ENCODE data around the gene TBL1X.
"Not testable (repeated sequence)": the region's sequence is repeated elsewhere in the genome, so short reads cannot be mapped to it uniquely, and the experiment has no call there.

TBL1X gene

DNA sequence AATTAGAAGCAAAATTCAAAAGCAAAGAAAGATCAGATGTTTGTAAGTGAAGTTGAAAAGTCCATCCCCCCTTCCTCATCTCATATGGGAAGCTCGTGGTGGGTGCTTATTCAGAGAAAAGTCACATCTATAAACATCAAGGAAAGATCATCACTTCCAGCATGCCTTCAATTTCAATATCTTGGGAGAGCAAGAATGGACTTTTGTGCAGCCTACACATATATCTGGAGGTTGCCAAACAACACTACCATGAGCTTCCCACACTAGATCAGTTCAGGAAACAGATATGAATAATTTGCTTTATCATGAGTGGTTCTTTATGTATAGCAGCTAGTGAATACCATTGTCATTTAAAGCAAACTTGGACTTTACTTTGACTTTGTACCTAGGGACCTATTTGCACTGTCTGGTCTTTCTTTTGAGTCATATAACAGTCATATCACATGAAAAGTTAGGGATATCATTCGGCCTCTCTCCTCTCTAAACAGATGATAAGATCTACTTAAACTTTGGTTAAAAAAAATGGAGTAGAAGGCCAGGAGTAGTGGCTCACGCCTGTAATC is 5.6 kb upstream of the TBL1X start:
- no peak for DNase-seq (ENCODE audit: low spot score)

DNA sequence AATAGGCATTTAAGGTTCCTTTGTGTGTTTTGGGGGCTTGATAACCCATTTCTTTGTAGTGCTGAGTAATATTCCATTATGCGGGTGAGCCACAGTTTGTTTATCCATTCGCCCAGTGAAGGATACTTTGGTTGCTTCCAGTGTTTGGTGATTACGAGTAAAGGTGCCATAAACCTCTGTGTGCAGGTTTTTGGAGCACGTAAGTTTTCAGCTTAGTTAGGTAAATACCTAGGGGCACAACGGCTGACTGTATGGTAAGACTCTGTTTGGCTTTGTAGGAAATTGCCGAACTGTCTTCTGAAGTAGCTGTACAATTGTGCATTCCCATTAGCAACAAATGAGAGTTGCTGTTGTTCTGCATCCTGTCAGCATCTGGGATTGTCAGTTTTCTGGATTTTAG is 3.8 kb upstream of the TBL1X start:
- DNase-seq (ENCODE audit: low spot score), result no peak

DNA sequence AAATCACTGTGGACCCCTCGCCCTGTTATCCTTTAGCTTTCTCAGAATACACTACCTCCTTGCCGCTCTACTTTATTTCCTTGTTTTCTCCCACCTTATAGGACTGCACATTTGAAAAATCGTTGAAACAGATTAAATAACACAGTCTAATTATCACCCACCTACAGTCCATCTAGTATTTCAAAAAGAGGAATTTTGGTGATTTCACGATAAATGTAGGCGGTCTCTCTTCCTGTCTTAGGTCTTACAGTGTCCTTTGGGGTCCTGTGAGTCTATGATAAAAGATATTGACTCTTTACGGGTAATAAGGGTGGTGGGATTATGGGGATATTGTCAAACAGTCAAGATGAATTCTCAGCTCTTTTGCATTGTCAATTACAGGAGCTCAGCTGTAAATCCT is 2.4 kb upstream of the TBL1X start:
- DNase-seq (ENCODE audit: low spot score), result no peak

DNA sequence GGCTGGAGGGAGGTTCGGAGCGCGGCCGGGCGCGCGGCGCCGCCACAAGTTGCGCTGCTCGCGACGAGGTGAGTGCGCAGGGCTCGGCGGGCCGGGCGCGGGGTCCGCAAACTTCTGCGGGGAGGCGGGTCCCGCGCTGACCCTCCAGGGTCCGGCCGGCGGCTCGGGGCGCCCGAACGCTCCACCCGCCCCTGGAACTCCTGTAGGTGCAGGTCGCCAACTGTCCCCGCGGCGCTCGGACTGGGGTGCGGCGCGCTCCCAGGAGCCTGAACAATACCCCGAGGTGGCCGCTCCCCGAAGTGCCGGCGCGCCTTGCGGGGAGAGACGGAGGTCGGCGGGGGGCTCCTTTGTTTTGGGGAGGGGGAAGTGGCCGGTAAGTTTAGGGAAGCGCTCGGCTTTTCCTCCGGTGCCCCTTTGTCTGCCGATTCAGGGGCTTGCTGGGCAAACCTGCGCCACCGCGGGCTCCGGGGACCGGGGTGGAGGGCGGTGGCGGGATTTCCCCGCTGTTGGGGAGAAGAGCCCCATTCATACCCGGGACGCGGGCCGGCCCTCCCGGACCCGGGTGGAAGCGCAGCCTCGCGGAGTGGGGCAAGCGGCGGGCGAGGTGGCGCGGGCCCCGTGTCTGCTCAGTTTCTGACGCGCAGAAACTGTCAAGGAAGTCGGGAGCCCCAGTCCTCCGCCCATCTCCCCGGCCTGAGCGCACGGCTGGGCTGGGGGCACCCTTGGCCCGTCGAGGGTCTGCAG is 694 bp downstream of the TBL1X start:
- DNase-seq (ENCODE audit: low spot score), result peak; percentile 5

DNA sequence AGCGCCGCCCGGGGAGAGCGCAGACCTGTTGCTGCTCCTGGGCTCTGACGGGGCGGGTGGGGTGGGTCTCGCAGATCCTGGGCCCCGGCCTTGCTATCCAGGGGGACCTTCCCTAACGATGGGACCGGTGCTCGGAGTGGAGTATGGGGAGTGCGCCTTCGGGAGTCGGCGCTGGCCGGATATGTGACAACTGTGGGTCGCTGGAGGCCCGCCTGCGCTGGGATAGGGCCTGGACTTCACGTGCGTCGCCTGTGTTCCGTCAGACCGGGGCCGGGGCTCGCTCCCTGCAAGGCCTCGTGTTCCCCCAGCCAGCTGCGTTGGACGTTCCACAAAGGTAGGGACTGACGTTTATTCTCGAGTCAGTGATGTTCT is 1.3 kb downstream of the TBL1X start:
- DNase-seq (ENCODE audit: low spot score), result peak; percentile 36

DNA sequence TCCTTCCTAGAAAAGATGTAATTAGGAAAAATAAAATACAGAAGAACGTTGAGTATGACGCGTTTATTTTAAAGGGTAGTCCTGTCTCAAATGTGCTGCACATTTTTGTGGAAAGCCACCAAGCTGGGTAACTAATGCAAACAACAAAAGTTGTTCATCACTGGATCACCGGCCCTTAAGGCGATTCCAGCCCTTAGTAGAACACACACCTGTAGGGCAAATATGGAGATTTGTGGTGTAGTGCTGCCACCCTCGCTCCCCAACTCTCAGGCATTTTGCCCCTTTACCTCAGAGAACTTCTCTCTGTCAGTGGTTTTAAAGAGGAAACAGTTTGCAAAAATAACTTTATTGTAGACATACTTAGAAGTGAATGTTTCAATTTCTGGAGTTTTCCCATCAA is 1.9 kb downstream of the TBL1X start:
- no peak for DNase-seq (ENCODE audit: low spot score)

DNA sequence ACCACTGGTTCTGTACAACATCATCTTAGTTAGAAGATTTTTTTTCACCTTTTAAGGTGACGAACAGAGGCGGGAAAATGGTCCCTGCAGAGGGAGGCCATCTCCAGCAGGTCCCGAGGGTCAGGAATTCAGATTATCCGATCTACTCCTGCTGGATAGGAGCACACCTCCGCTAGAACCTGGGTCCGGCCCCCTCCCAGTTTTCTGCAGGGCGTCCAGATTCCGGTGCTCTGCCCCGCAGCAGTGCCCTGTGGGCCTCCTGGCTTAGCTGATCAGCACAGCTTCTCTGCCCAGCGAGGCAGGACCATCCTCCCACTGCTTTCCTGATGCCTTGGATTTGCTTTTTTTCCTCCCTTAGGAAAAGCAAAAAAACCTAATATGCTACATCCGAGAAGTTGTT is 2.3 kb downstream of the TBL1X start:
- no peak for DNase-seq (ENCODE audit: low spot score)

DNA sequence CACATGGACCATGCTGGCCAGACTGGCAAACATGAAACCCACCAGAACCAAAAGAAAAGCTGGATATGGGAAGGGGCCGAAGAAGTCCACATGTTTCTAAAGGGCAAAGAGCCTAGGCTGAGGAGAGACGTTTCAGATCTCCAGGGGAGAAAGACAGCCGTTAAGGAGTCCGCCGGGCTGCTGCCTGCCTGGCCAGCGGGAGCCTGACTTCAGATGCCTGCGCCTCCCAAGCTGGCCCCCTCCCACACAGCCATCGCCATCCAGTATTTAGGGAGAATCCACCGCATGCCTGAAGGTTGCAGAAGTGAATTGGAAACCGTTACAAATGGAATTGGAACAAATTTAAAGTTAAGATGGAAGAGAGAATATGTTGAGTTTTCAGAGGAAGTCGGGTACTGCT is 2.9 kb downstream of the TBL1X start:
- no peak for DNase-seq (ENCODE audit: low spot score)

DNA sequence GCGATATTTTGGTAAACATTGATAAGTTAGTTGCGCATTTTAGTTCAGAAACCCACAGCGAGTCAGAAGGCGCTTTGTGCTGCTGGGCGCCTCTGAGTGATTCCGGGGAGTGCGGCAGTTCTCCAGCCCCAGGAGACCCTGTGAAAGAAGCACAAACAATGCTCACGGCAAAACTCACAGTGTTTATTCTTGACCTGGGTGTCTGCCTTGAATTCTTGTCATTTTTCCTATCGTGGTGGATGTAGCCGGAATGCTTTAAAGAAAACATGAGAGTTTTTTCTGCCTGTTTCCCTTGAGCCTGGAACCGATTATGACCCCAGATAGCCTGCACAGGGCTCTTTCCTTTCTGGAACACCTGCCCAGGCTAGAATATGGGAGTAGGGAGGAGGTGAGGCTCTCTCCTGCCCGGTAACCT is 6.7 kb downstream of the TBL1X start:
- DNase-seq (ENCODE audit: low spot score), result no peak

DNA sequence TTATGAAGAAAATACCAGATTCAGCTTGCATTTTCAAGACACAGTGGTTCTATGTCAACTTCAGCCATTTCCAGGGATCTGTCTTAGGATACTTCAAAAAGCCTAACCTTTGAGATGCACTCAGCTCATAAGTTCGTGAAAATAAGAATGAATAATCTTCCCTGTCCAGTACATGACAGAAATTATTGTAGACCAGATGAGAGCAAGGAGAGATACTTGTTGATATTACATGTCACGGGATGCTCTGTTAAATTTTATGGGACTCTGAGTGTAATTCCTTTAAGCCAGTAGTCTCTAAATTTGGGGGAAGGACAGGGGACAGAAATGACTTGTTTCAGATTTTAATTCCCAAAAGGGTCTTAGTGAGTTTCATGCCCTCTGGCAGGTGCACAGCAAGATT is 8.8 kb downstream of the TBL1X start:
- no peak for DNase-seq (ENCODE audit: low spot score)

DNA sequence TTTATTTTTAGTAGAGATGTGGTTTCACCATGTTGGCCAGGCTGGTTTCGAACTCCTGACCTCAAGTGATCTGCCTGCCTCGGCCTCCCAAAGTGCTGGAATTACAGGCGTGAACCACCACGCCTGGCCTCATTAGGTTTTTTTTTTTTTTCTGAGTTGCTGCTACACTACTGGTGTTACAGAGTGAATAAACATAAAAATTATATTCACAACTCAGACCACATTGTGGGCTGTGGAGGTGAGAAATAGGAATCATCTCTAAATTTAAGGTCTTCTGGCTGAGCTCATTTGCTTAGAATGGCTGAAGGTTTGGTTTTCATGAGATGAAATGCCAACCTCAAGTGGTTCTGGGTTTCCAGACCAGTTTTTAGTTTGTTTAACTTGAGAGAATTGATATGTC is 10.6 kb downstream of the TBL1X start:
- DNase-seq (ENCODE audit: low spot score), result not testable (repeated sequence)

DNA sequence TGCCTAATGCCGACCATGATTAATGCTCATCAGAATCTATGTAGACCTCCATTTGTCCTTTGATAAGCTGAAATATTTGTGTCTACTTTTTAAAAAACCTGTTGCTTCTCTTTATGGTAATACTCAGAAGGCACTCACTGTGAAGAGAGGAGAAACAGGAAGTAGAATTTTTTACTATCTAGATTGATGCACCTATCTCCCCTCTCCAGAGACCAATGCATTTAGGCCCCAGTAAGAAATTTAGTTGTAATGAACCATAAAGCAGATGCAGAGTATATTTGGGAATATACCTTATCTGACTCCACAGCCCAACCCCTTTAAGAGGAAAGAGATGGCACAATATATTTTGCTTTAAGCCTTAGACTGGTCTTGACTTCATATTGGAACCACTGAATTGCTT is 11.1 kb downstream of the TBL1X start:
- no peak for DNase-seq (ENCODE audit: low spot score)

DNA sequence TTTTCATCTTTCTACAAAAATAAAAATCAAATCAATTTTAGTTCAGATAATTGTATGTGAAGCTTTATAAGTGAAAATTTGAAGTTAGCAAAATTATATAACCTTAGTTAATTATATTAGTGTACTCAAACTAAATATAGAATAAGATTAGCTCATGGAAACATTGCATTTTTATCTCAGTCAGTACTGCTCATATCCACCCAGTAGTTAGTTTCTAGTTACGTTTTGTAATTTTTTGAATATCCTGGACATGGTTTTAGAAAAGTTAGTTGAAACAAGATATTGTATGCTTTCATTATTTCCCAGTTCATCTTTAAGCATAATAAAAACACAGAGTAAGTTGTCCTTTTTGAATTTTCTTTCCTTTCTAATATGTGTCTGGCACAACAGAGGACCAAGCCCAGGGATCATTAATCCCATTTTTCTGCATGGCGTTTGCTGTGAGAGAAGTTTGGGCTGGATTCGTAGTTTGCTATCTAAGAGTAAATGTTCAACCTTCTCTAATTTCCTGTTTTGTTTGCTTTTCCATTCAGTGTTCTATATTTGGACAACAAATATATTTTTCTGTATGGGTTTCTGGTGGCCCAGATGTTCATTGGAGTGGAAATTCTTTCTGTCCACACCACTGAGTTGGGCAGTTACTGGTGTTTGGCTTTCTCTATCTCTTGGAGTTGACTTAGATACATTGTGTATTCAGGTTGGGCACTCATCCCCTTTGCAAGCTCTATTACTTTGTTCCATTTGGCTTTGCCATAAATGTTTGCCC is 12.1 kb downstream of the TBL1X start:
- DNase-seq (ENCODE audit: low spot score), result no peak

DNA sequence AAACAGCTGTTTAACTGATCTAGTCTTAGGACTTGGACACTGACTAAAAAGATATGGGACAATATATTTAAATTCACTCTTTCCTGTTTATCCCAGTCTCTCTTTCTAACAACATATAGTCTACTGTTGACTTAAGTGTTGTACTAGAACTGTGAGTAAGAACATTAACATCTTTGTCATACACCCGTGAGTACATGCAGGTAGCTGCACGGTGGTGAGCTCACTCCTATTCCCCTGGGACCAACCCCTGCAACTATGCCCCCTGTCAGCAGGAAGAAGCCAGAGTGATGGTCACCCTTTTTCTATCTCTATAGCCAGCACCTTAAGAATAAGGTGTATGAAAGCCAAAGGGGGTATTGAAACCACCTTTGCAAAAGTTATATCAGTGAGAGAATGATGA is 17.6 kb downstream of the TBL1X start:
- DNase-seq (ENCODE audit: low spot score), result peak; percentile 13

DNA sequence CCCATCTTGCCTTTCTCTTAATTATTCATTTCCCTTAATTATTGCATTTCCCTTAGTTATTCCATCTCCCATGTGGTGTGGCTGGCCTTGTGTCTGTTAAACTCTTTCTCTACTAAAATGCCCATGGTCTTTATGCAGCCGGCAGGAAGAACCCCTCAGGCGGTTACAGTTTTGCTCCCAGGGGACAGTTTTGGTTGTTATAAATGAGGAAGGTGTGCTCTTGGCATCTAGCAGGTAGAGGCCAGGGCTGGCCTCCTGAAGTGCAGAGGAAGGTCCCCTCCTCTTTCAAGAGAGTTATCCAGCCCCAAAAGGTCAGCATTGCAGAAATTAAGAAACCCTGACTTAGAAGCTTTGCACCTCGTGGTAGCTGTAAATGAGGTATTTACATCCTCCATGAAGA is 18.0 kb downstream of the TBL1X start:
- no peak for DNase-seq (ENCODE audit: low spot score)

DNA sequence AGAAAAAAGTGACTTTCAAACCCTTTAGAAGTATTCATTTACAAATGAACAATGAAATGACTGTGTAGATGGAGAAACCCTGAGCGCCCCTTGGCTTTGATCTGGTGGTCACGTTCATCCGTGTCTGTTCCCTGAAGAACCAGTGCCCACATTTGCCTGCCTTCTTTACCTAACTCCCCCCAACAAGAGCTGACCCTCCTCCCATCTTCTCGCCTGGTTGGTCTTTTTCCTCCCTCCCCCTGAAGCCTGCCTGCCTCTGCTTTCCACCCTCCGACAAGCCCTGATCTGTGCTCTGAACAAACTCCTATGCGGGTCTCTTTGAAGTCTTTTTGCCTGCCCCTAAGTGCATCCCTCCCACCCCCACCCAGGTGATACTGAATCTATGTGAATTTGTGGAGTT is 18.5 kb downstream of the TBL1X start:
- DNase-seq (ENCODE audit: low spot score), result no peak

DNA sequence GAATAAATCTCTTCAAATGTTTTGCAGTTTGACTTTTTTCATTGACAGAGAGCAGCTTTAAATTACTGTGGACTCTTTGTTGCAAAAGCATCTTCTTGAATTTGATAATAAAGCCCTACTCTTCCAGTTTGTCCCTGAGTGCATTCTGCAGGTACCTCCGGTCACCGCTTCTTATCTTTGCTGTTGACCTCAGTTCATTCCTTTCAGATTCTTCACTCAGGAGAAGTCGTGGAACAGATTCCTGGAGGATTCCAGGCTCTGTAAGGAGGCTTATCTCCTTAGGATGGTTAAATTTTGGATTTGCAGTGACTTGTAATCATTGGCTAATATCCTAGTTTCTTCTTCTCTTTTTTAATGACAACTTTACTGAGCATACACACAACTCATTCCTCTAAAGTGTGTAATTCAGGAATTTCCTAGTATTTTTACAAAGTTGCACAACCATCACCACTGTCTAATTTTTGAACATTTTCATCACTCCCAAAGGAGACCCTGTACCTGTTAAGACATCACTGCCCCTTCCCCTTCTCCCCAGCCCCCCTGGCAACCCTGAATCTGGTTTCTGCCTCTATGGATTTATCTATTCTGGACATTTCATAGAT is 22.0 kb downstream of the TBL1X start:
- no peak for DNase-seq (ENCODE audit: low spot score)

DNA sequence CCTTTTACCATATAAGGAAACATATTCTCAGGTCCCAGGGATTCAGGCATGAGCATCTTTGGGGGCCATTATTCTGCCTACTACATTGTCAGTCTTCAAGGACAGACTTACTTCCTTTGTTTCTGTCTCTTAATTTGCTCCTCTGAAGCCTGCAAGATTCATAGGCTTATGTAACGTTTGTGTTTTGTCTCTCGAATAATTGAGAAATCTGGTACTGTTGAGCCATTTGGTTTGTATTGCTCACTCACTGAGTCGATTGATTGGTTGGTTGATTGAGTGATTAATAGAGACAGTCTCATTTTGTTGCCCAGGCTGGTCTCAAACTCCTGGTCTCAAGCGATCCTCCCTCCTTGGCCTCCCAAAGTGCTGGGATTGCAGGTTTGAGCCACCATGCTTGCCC is 23.7 kb downstream of the TBL1X start:
- DNase-seq (ENCODE audit: low spot score), result no peak

DNA sequence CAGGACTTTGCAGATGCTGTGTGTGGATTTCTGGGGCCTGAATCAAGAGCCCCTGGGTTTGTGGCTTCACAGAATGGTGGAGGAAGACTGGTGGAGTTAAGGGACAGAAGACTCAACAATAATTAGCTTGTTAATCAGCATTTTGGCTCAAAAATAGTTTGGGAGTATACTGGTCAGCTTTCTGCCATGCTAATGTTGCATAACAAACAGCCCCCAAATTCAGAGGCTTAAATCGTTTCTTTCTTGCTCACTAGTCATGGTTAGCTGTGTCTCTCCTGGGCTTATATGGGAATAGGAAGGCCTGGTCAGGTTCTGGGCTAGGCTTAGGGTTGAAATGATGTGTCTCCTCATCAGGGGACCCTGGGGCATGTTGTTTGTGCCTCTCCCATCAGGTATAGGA is 24.4 kb downstream of the TBL1X start:
- no peak for DNase-seq (ENCODE audit: low spot score)

DNA sequence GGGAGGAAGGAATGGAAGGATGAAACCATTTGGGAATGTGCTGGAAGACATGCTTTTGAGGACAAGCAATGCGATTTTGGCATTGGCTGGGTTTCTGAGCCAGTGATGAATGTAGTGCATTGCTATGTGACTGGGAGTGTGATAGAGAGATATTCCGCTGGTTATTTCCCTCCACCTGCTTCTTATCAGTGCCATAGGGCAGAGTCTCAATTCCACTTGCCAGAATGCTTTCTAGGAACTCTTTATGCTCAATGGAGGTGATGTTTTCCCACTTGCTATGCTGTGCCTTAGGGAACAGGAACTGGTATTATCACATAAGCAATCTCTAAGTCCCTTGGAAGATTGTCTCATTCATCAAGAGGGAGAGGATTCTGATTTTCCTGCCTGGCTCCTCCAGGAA is 28.0 kb downstream of the TBL1X start:
- DNase-seq (ENCODE audit: low spot score), result no peak

DNA sequence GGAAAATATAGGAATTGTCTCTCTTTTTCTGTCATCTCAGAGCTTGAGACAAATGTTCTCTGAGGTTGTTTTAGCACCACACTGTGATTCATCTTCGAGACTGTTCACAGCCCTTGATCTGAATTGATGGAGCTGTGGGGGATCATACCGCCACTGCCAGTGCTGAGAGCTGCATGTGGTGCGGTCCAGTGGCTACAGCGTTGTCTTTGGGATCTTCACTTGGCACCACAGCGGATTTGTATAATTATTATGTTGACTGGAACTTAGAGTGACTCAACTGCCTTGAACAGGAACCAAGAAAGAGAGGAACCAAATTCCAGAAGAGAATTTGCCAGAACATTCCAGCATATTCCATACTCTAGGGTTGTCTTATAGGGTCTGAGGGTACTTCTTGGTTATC is 29.1 kb downstream of the TBL1X start:
- no peak for DNase-seq (ENCODE audit: low spot score)

DNA sequence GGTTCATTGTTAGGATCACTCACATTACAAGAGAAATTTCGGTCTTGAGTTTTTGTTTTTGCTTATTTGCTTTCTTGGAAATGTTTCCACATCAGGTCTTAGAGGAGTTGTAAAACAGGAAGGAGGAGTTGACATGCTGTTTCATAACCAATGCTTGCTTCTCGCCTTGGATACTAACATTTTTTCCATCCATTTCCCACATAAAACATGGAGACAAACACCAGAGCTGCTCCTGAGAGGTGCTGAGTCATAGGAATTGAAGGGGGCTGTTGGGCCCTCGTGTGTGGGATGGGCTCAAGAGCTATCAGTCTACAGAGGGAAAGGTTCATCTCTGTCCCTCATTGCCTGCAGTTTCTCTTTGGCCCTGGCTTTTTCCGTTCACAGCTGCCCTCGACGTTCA is 29.9 kb downstream of the TBL1X start:
- no peak for DNase-seq (ENCODE audit: low spot score)

DNA sequence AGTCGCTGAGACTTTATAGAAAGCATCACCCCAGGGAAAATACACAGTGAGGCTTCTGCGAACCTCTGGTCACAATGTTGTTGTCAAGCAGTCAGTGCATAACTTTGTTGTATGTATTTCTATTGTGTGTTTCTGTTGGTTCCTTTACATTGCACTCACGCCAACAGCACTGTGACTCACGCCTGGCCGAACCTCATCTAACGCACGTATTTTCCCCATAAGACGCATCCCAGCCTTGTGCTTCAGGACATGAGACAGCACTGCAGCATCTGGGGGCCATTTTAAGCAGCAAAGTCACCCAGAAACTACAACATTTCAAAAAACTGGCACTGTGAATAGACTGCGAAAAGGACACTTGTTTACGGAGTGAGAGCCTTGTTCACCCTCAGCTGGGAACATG is 30.6 kb downstream of the TBL1X start:
- no peak for DNase-seq (ENCODE audit: low spot score)

Measured in SW480 (cell line).